22Rv1 (cell line): ENCODE results near the gene NUSAP1.

ENCODE experiments used
- H3K27ac ChIP-seq: fragments of 450-650 bp; 2 replicates; pipeline ENCODE4 v1.5.1; 2017
- ZFX ChIP-seq: fragments of 450-650 bp; IDR thresholded peaks from 2 replicates; pipeline ENCODE4 v1.6.1; 2017; ENCODE audit warnings: antibody characterized with exemption, borderline replicate concordance
- TF ChIP-seq, protein P1 (sequence below): fragments of 450-650 bp; IDR thresholded peaks from 2 replicates; pipeline ENCODE4 v1.5.1; 2017; ENCODE audit warnings: mild to moderate bottlenecking

Gene NUSAP1

DNA sequence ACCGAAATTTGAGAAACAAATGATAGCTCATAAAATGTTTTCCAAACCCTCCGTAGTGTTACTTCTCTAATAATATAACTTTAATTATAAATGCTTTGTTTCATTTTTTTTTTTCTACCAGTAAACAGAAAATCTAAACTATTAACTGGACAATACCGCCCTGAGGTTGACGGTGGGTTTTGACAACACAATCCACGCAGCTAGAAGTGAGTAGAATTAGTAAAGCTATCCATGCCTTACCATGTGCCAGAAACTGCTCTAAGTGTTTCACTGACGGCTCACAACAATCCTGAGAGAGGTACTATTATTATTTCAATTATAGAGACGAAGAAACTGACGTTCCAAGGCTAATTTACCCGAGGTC is 69.2 kb downstream of the NUSAP1 start:
- TF ChIP-seq ZFX, result no peak
- TF ChIP-seq, protein P1, sequence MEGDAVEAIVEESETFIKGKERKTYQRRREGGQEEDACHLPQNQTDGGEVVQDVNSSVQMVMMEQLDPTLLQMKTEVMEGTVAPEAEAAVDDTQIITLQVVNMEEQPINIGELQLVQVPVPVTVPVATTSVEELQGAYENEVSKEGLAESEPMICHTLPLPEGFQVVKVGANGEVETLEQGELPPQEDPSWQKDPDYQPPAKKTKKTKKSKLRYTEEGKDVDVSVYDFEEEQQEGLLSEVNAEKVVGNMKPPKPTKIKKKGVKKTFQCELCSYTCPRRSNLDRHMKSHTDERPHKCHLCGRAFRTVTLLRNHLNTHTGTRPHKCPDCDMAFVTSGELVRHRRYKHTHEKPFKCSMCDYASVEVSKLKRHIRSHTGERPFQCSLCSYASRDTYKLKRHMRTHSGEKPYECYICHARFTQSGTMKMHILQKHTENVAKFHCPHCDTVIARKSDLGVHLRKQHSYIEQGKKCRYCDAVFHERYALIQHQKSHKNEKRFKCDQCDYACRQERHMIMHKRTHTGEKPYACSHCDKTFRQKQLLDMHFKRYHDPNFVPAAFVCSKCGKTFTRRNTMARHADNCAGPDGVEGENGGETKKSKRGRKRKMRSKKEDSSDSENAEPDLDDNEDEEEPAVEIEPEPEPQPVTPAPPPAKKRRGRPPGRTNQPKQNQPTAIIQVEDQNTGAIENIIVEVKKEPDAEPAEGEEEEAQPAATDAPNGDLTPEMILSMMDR, result no peak
- peak overlapping the region; percentile 82 for H3K27ac ChIP-seq

DNA sequence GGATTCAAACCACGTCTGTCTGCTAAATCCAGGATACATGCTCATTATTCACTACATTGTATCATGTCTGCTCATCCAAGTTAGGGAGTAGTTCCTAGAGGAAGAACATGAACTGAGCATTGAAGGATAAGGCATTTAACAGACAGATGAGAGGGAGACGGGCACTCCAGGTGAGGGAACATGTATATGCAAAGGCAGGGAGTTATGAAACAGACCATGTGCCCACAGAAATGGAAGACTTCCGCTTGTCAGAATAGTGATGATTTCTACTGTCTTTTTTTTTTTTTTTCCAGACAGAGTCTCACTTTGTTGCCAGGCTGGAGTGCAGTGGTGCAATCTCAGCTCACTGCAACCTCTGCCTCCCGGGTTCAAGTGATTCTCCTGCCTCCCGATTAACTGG is 74.7 kb downstream of the NUSAP1 start:
- peak overlapping the region; percentile 87 for H3K27ac ChIP-seq
- no peak for TF ChIP-seq ZFX
- TF ChIP-seq, protein P1, result no peak

DNA sequence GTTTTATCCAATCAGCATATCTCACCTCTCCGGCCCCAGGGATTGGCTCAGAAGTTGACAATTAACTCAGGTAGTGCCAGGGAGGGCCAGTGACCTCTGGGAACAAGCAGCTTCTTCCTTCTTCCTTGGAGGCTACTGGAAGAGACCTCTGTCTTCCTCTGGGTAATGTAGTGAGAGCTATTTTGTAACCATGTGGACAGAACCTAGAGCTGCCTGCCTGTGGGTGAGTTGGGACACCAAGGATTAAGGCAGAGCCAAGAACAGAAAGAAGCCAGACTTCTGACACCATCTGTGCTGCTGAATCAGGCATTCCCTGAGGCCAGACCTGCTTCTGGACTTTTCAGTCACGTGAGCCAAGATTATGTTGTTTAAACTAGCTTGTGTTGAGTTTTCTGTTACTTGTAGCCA is 75.6 kb downstream of the NUSAP1 start:
- no peak for TF ChIP-seq ZFX
- TF ChIP-seq, protein P1, result no peak
- peak overlapping the region; percentile 87 for H3K27ac ChIP-seq

DNA sequence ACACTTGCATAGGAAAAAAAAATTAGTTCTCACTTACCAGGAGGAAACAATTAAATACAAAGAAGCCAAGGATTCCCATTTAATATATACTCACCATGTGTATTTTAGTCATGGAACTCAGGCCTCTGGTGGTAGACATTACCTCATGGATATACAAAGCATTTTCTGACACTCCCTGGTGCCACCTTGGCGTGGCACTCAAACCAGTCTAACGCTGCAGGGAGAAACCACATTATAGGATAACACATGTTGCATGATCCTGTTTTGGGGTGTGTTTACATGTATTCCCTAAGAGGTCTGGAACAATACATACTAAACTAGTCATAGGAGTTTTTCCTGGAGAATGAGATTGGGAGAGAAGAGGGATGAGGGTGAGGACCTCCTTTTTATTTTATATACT is 78.3 kb downstream of the NUSAP1 start:
- H3K27ac ChIP-seq, result no peak overlapping the region
- TF ChIP-seq, protein P1, result no peak
- no peak for TF ChIP-seq ZFX

DNA sequence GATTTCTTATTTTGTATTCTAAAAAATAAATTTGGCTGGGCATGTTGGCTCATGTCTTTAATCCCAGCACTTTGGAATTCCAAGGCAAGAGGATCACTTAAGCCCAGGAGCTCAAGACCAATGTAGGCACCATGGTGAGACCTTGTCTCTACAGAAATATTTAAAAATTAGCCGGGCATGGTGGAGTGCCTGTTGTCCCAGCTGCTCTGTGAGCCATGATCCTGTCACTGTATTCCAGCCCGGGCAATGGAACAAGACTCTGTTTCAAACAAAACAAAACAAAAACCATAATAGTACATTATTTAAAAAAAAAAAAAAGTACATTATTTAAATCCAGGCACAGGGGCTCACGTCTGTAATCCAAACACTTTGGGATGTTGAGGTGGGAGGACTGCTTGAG is 78.8 kb downstream of the NUSAP1 start:
- no peak overlapping the region for H3K27ac ChIP-seq
- TF ChIP-seq ZFX, result no peak
- TF ChIP-seq, protein P1, result no peak

DNA sequence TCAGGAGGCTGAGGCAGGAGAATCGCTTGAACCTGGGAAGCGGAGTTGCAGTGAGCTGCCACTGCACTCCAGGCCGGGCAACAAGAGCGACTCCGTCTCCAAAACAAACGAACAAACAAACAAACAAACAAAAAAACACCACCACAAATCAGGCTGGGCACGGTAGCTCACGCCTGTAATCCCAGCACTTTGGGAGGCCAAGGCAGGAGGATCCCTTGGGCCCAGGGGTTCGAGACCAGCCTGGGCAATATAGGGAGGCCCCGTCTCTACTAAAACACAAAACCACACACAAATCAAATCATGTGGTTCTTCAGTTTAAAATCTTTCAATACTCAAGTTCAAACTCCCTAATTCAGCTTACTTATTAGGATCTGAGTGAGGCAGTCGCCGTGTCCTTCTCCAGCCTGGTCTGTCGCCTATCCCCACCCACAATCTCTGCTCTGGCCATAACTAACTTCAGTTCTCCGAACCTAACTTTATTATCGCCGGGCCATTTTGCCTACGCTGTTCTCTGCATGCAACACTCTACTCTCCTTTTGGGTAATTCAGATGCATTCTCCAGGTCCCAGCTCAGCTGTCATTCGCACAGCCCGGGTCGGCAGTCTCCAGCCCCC is 83.6 kb downstream of the NUSAP1 start:
- TF ChIP-seq, protein P1, result no peak
- no peak for TF ChIP-seq ZFX
- peak overlapping the region; percentile 63 for H3K27ac ChIP-seq

DNA sequence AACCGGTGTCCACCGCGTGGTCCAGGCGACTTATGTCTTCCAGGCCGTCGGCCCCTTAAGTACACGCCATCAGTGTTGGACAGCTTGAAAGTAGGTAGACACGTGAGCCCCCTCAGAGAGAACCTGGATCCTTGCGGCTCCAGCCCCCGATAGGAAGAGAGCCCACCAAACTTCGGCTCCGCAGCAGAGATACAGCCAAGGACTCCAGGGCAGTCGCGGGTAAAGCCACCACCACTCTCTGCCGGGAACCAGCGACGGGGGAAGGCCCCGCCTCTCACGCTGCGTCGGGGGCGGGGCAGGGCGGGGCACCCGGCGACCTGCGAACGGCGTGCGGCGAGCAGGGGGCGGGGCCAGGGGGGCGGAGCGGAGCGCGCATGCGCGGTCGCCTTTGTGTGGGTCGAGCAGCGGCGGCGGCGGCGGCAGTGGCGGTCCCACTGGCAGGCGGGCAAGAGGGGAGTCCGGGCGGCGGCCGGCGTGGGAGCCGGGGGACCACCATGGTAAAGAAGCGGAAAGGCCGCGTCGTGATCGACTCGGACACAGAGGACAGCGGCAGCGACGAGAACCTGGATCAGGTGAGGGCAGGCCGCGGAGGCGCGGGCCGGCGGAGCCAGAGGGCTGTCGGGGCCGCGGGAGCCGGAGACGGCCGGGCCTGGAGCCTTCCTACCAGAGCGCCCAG is 84.2 kb downstream of the NUSAP1 start, which contains the start of gene RTF1:
Gene RTF1, plus strand, starts transcription at position 354 of the 676 bp plus-strand sequence. Its CDS starts 21 bp downstream, at position 375.
- TF ChIP-seq ZFX, result no peak
- TF ChIP-seq, protein P1, result no peak
- peak within 1 kb of the TSS; percentile 63 for H3K27ac ChIP-seq
